SJSA1 (cell line): ENCODE data around the gene ADCY7. TPM values are rescaled to one million over a fixed set of nuclear protein-coding genes. Genes with fewer than 3 reads are reported as not detected.

Experiments used
- DNase-seq, 2 experiments: peaks; one replicate each; pipeline ENCODE4 v3.0.0-alpha.2; 2015 to 2020; ENCODE audit warnings: low spot score in 2 of 2, low read depth in 1 of 2
- H3K27ac ChIP-seq: fragments of 250-450 bp; sonication (Bioruptor Pico); 2 replicates; pipeline ENCODE4 v1.5.1; 2020; ENCODE audit warnings: mild to moderate bottlenecking, moderate library complexity
- H3K27me3 ChIP-seq: fragments of 250-450 bp; sonication (Bioruptor Pico); replicated peaks from 2 replicates; pipeline ENCODE4 v1.5.1; 2020; ENCODE audit warnings: mild to moderate bottlenecking, moderate library complexity
- H3K36me3 ChIP-seq: fragments of 250-450 bp; sonication (Bioruptor Pico); 2 replicates; pipeline ENCODE4 v1.5.1; 2020; ENCODE audit warnings: mild to moderate bottlenecking
- H3K4me1 ChIP-seq: fragments of 250-450 bp; sonication (Bioruptor Pico); replicated peaks from 2 replicates; pipeline ENCODE4 v1.6.1; 2021; ENCODE audit warnings: mild to moderate bottlenecking
- H3K4me3 ChIP-seq: fragments of 250-450 bp; sonication (Bioruptor Pico); 2 replicates; pipeline ENCODE4 v1.5.1; 2020; ENCODE audit warnings: mild to moderate bottlenecking
- H3K9me3 ChIP-seq: fragments of 250-450 bp; sonication (Bioruptor Pico); replicated peaks from 2 replicates; pipeline ENCODE4 v1.5.1; 2020; ENCODE audit warnings: mild to moderate bottlenecking
- total RNA-seq: library from RNA; depleted of rRNA; stranded (reverse); fragments of >200 nt; shearing (Covaris generic); gene quantifications from 2 replicates; pipeline ENCODE4 v1.2.3, GENCODE V29; 2014

ADCY7 gene
- total RNA-seq, 1 experiment from 2014 or later, result 103 TPM

DNA sequence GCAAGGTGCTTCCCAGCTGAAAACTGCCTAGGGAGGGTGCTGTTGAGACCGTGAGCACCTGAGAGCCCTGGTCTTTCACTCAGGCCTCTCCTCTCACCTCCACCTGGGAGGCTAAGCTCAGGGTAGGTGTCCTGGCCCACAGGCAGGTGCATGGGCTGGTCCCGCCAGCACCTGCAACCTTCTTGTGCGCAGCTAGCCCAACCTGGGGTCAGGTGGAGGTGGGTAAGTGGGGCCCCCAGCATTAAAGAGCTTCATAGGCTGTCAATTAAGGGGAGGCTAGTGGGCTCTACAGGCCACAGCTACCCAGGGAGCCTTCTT lies 8.7 kb downstream of the ADCY7 start:
- DNase-seq, result no peak

DNA sequence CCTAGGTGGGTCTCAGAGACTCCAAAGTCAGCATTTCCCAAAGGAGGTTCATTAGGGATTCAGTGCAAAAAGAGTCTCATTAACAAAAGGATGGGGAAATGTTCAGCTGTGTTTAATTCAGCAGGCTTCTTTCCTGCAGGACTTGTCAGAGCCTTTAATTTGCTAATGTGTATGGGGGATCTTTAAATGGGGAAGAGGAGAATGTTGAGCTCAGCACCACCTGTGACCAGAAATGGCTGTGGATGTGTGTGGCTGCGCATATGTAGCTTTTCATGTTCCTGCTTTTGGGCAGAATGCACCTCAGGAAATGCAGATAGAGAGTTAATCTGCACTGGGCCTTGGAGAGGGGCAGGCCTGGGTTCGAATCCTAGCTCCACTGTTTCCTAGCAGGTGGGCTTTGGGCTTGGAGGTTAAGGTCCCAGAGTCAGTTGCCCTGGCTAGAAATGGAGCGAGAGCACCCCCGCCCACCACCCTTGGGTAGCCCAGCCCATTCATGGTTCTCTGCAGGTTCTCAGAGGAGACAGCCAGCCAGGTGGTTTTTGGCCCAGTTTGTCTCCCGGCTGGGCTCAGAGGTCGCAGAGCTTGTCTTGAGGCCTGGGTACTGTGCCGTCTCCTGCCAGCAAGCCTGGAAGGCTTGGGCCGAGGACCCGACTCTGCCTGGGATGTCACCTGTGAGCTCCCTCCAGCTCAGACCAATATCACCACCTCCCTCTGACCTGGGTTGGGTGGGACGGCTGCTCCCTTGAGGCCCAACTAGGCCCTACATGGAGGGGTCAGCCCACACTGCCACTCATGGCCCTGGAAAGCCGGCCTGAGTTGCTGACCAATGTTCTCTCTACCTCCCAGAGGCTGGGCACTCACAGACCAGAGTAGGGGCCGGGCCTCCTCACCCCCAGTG lies 9.3 kb downstream of the ADCY7 start:
- DNase-seq, result no peak
- Histone ChIP-seq H3K27ac (no peak overlapping the region), H3K4me3 (no peak overlapping the region), H3K27me3 (no peaks in the 10 kb centered on the region), H3K36me3 (peaks cover 54% of the 10 kb centered on the region), H3K4me1 (no peaks in the 10 kb centered on the region), H3K9me3 (peaks cover 3% of the 10 kb centered on the region; the same call in 1 of the 2 replicates)

More for the DNA sequence above, 8.7 kb downstream of the ADCY7 start:
- peaks cover 60% of the 10 kb centered on the region for H3K36me3 ChIP-seq
- H3K27ac ChIP-seq, result no peak overlapping the region
- H3K27me3 ChIP-seq, result no peaks in the 10 kb centered on the region
- no peaks in the 10 kb centered on the region for H3K4me1 ChIP-seq
- H3K4me3 ChIP-seq, result no peak overlapping the region
- peaks cover 3% of the 10 kb centered on the region; the same call in 1 of the 2 replicates for H3K9me3 ChIP-seq

DNA sequence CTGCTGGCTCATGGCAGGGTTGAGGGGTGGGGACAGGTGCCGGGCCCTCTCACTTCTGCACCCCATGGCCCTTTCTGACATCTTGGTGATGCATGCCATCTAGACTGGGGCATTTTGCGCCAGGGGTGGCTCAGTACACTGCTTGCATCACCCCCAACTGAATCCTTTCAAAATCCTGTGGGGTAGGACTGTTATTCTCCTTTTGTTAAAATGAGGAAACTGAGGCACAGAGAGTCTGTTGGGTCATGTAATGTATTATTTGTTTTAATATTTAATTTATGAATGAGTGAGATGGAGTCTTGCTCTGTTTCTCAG lies 9.9 kb downstream of the ADCY7 start:
- no peaks in the 10 kb centered on the region for H3K27me3 ChIP-seq
- H3K9me3 ChIP-seq, result peaks cover 3% of the 10 kb centered on the region; the same call in 1 of the 2 replicates
- DNase-seq, result no peak
- H3K36me3 ChIP-seq, result peaks cover 54% of the 10 kb centered on the region
- no peaks in the 10 kb centered on the region for H3K4me1 ChIP-seq
- H3K4me3 ChIP-seq, result no peak overlapping the region
- no peak overlapping the region for H3K27ac ChIP-seq

DNA sequence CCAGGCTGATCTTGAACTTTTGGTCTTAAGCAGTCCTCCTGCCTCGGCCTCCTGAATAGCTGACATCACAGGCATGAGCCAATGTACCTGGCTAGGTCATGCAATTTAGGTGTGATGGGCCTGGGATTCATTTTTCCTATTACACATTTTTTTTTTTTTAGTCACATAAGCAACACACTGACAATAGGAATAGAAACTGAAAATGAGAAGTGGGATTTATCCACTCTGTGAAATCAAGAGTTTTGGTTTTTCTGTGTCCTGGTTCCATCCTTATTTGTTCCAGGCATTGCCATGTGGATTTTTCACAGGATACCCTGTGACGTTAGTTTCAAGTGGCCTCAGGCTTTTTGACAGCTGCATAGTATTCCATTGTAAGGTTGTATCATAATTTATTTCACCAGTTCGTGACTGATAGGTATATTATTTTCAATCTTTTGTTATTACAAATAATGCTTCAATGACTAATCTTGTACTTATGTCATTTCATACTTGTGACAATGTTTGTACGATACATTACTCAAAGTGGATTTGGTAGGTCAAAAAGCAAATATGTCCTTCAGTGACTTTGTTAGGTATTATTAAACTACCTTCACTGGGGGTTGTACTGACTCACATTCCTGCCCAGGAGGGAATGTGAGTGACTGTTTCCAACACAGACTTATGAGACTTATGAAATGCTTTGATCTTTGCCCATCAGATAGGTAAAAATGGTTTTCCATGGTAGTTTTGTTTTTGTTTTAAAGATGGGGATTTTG lies 10.6 kb downstream of the ADCY7 start:
- Histone ChIP-seq H3K27ac (no peak overlapping the region), H3K4me3 (no peak overlapping the region), H3K27me3 (no peaks in the 10 kb centered on the region), H3K9me3 (peaks cover 3% of the 10 kb centered on the region; the same call in 1 of the 2 replicates), H3K4me1 (no peaks in the 10 kb centered on the region), H3K36me3 (peaks cover 55% of the 10 kb centered on the region)
- no peak for DNase-seq

DNA sequence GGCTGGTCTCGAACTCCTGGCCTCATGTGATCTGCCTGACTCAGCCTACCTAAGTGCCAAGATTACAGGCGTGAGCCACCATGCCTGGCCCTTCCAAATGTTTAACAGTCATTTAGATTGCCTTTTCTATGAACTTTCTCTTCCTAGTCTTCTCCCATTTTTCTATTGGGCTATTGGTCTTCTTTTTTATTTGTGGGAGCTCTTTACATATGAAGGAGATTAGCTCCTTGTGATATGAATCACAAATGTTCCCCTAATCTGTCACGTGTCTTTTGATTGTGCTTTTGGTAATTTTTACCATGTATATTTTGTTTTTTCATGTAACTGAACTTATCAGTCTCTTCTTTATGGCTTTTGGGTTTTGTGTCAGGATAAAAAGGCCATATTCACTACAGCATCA lies 11.9 kb downstream of the ADCY7 start:
- H3K27me3 ChIP-seq, result no peaks in the 10 kb centered on the region
- H3K36me3 ChIP-seq, result peaks cover 47% of the 10 kb centered on the region
- H3K27ac ChIP-seq, result no peak overlapping the region
- no peaks in the 10 kb centered on the region for H3K4me1 ChIP-seq
- H3K4me3 ChIP-seq, result no peak overlapping the region
- DNase-seq, result no peak
- H3K9me3 ChIP-seq, result peaks cover 3% of the 10 kb centered on the region; the same call in 1 of the 2 replicates

DNA sequence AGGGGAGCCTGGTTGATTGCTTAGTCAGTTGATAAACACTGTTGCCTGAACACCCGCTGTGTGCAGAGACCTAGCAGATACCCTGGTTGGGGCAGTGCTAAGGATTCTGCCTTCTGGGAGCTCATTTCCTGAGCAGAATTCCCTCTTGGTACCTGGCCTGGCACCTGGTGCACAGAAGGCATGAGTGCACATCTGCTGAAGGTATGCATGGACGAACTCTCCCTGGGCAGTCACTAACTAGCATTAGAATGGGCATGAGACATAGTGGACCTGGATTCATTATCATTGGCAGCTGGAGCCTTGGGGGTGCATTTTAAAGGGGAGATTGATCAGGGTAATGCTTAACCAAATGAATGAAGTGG lies 13.1 kb downstream of the ADCY7 start:
- DNase-seq, result no peak
- no peaks in the 10 kb centered on the region for H3K27me3 ChIP-seq

DNA sequence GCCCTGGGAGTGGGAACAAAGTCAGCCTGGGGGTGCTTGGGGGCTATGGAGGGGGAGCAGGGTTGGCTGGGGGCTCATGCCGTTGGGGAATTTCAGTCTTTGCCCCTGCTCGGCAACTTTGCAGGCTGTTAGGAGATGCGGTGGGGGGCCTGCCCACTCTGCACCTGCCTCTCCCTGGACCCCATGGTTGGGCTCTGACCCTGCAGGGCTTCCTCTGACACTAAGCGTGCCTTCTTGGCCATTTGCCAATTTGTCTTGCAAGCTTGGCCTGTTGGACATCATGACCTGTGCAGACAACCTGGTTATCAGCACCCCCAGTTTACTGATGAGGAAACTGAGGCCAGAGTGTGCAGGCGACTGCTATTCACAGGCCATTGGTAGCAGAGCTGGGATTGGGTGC lies 14.6 kb downstream of the ADCY7 start:
- Histone ChIP-seq H3K36me3 (peaks cover 43% of the 10 kb centered on the region), H3K4me1 (no peaks in the 10 kb centered on the region), H3K27ac (no peak overlapping the region), H3K9me3 (peaks cover 3% of the 10 kb centered on the region; the same call in 1 of the 2 replicates), H3K27me3 (no peaks in the 10 kb centered on the region), H3K4me3 (no peak overlapping the region)
- DNase-seq, result no peak

More for the DNA sequence above, 13.1 kb downstream of the ADCY7 start:
- Histone ChIP-seq H3K36me3 (peaks cover 47% of the 10 kb centered on the region), H3K9me3 (peaks cover 3% of the 10 kb centered on the region; the same call in 1 of the 2 replicates), H3K4me3 (no peak overlapping the region), H3K4me1 (no peaks in the 10 kb centered on the region), H3K27ac (no peak overlapping the region)

DNA sequence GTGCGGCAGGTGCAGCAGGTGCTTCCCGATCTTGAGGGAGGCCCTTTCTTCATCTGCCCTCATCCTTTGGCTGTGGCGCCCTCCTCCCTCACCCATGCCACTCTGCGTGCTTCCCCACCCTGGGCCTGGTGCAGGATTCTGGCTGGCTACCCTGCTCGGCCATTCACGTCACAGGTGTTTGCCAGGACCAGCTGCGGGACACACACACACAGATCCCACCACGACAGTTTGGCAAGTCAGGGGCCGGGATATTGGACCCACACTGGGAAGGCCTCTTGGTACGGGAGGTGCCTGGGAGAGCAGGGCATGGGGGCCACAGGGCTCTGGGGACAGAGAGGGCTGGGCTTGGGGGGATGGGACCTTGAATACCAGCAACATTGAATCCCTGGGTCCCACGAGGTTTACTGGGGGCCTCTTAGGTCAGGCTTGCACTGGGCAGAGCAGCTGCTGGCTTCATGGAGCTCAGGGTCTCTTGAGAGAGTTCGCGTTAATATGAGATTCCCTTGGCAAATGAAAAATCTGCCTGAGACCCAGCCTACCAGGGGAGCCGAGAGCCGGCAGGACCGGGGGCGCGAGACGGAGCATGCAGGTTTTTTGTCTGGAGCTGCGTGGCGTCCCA lies 15.1 kb downstream of the ADCY7 start:
- peaks cover 39% of the 10 kb centered on the region for H3K36me3 ChIP-seq
- no peak overlapping the region for H3K27ac ChIP-seq
- no peak overlapping the region for H3K4me3 ChIP-seq
- no peaks in the 10 kb centered on the region for H3K4me1 ChIP-seq
- H3K27me3 ChIP-seq, result no peaks in the 10 kb centered on the region
- H3K9me3 ChIP-seq, result peaks cover 3% of the 10 kb centered on the region; the same call in 1 of the 2 replicates
- no peak for DNase-seq

DNA sequence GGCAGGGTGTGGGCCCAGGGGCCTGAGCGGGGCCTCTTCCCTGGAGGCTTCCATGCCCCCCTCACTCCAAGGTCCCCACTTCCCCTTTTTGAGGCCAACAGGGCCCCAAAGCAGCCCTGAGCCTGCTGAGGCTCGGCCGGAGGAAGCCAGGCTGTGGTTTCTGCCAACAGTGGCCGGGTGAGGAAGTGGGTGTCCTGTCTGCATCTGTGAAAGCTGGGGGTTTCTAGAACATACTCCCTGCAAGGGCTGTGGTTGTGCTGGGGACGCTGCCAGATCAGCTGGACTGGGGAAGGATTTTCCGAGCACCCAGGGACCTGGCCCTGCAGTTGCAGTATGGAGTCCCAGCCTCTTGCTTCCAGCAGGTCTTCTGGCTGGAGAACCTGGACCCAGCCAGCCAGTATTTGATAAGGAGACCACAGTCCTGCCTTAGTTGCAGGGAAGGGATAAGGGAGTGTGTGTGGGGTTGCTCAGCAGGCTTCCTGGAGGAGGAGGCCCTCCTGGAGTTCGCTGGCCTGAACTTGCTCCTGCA lies 15.7 kb downstream of the ADCY7 start:
- H3K4me3 ChIP-seq, result no peak overlapping the region
- no peak for DNase-seq
- no peaks in the 10 kb centered on the region for H3K27me3 ChIP-seq

DNA sequence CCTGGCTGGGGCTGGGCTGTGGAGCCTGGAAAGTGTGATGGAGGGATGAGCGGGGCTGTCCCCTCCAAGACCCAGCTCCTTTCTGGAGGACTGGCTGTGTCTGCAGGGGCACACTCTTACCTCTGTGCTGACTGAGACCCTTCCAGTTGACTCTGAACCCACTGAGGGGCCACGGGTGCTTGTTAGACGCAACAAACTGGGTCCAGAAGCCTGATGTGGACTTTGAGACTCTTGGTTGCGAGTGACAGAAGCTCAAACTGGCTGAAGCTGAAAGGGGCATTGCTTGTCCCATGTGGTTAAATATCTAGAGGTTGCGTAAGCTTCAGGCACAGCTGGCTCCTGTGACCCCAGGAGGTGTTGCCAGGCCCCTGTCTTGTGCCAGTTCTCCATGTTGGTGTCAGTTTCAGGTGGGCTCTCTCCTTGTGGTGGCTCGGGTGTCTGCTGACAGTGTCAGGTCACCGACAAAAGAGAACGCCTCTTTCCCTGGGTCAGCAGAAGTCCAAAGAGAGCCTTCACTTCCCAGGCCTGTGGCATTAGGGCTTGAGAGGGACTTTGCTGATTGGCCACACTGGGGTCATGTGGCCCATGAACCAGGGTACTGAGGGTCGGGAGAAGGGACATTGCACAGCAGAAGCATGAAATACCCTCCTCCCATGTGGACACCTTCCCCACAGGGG lies 16.7 kb downstream of the ADCY7 start:
- no peak for DNase-seq
- Histone ChIP-seq H3K9me3 (peaks cover 3% of the 10 kb centered on the region; the same call in 1 of the 2 replicates), H3K4me3 (no peak overlapping the region), H3K4me1 (no peaks in the 10 kb centered on the region), H3K27ac (no peak overlapping the region), H3K36me3 (peaks cover 48% of the 10 kb centered on the region), H3K27me3 (no peaks in the 10 kb centered on the region)

More for the DNA sequence above, 15.7 kb downstream of the ADCY7 start:
- H3K27ac ChIP-seq, result no peak overlapping the region
- no peaks in the 10 kb centered on the region for H3K4me1 ChIP-seq
- H3K9me3 ChIP-seq, result peaks cover 3% of the 10 kb centered on the region; the same call in 1 of the 2 replicates
- peaks cover 42% of the 10 kb centered on the region for H3K36me3 ChIP-seq

DNA sequence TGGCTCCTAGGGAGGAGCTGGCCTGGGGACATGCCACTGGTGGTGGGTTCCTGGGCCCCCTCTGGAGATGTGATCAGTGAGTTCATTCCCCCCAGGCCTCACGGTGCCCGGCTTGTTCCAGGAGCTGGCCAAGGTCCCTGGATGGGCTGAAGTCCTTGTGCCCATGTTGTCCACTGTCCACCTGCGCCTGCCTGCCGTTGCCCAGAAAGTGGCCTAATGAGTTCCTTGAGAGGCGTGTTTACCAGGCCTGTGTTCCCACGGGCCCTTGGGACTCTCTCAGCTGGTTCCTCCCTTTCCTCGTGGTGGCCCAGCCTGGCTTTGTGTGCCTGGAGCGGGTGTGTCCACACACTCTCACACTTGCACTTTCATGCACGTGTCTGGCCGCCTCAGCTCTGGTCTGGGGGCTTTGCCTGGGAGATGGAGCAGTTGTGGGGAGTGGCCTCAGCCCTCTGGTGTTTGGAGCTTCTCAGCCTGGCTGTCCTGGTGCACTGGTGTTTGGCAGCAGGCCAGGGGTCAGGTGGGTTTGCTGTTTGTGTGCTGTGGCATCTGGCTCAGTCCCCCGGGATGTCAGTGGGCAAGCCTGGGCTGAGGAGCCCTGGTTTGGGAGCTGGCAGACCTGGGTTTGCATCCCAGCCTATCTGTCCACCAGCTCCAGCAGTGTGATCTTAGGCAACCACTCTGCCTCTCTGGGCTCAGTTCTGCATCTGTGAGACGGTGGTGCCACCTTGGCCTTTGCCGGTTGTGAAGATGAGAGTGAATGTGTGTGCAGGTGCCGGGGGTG lies 18.0 kb downstream of the ADCY7 start:
- no peak for DNase-seq

DNA sequence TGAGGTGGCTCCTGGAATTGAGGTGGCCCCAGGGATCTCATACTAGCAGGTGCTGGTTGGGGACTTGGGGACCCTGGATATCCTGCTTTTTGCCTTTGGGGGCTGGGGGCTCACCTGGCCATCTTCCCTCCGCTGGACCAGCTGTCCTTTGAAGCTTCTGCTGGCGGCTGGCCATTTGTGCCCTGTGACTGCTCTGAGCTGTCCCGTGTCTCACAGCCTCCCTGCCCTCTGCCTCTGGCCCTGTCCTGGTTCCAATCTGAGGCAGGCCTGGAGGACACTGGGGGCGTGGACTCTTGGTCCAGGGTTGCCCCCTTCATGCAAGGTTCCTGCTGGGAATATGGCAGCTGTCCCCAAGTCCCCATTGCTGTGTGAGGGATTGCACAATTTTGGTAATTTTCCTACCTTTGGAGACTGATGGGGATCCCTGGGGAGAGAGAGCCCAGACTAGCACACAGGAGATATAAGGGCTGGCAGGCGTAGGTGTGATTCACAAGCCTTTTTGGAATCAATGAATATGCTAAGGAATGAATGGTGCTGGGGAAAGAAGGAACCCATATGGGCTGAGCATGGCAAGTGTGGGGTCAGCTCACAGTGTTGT lies 19.2 kb downstream of the ADCY7 start:
- Histone ChIP-seq H3K9me3 (no peaks in the 10 kb centered on the region), H3K4me3 (no peak overlapping the region), H3K36me3 (peaks cover 60% of the 10 kb centered on the region), H3K27ac (no peak overlapping the region), H3K27me3 (no peaks in the 10 kb centered on the region), H3K4me1 (no peaks in the 10 kb centered on the region)
- no peak for DNase-seq

More for the DNA sequence above, 18.0 kb downstream of the ADCY7 start:
- peaks cover 55% of the 10 kb centered on the region for H3K36me3 ChIP-seq
- H3K4me1 ChIP-seq, result no peaks in the 10 kb centered on the region
- H3K9me3 ChIP-seq, result peaks cover 3% of the 10 kb centered on the region; the same call in 1 of the 2 replicates
- H3K4me3 ChIP-seq, result no peak overlapping the region
- no peak overlapping the region for H3K27ac ChIP-seq
- no peaks in the 10 kb centered on the region for H3K27me3 ChIP-seq
